HEK293 (cell line): ENCODE measurements around the gene USP3.
A peak's percentile ranks its signal among the peaks of the same experiment; 100 is the strongest.

Source experiments
- MEIS1 ChIP-seq: sonication (generic); formaldehyde crosslinking; IDR thresholded peaks from 2 replicates; pipeline ENCODE4 v1.8.1; 2022; ENCODE audit warnings: missing genetic modification reagents, mild to moderate bottlenecking, borderline replicate concordance
- YY2 ChIP-seq: fragments of 450-650 bp; formaldehyde crosslinking; IDR thresholded peaks from 2 replicates; pipeline ENCODE4 v1.5.1; 2016; ENCODE audit warnings: missing biosample characterization, missing genetic modification characterization
- ZNF214 ChIP-seq: fragments of 450-650 bp; formaldehyde crosslinking; IDR thresholded peaks from 2 replicates; pipeline ENCODE4 v1.5.1; 2017; ENCODE audit warnings: missing biosample characterization, mild to moderate bottlenecking, missing genetic modification characterization, borderline replicate concordance
- ZNF239 ChIP-seq: fragments of 450-650 bp; formaldehyde crosslinking; IDR thresholded peaks from 2 replicates; pipeline ENCODE4 v1.5.1; 2016; ENCODE audit warnings: missing biosample characterization, missing genetic modification characterization
- ZNF350 ChIP-seq: fragments of 450-650 bp; formaldehyde crosslinking; IDR thresholded peaks from 2 replicates; pipeline ENCODE4 v1.5.0; 2017; ENCODE audit warnings: missing biosample characterization, mild to moderate bottlenecking, missing genetic modification characterization
- ZNF394 ChIP-seq: fragments of 450-650 bp; formaldehyde crosslinking; IDR thresholded peaks from 2 replicates; pipeline ENCODE4 v1.5.1; 2016; ENCODE audit warnings: missing biosample characterization, missing genetic modification characterization, mild to moderate bottlenecking, moderate library complexity, borderline replicate concordance
- ZNF560 ChIP-seq: fragments of 450-650 bp; formaldehyde crosslinking; IDR thresholded peaks from 2 replicates; pipeline ENCODE4 v1.5.1; 2017; ENCODE audit warnings: missing biosample characterization, missing genetic modification characterization, borderline replicate concordance
- ZNF596 ChIP-seq: fragments of 450-650 bp; IDR thresholded peaks from 2 replicates; pipeline ENCODE4 v1.5.0; 2018; ENCODE audit warnings: missing biosample characterization, mild to moderate bottlenecking, missing genetic modification characterization, moderate library complexity
- ZNF624 ChIP-seq: fragments of 450-650 bp; formaldehyde crosslinking; IDR thresholded peaks from 2 replicates; pipeline ENCODE4 v1.5.1; 2017; ENCODE audit warnings: missing biosample characterization, missing genetic modification characterization
- ZNF747 ChIP-seq: fragments of 450-650 bp; formaldehyde crosslinking; IDR thresholded peaks from 2 replicates; pipeline ENCODE4 v1.5.1; 2016; ENCODE audit warnings: missing biosample characterization, missing genetic modification characterization
- ZNF843 ChIP-seq: fragments of 450-650 bp; formaldehyde crosslinking; IDR thresholded peaks from 2 replicates; pipeline ENCODE4 v1.5.1; 2016; ENCODE audit warnings: missing biosample characterization, missing genetic modification characterization
- TF ChIP-seq, protein P1 (sequence below): fragments of 450-650 bp; formaldehyde crosslinking; IDR thresholded peaks from 2 replicates; pipeline ENCODE4 v1.5.1; 2016; ENCODE audit warnings: missing biosample characterization, missing genetic modification characterization
- TF ChIP-seq, protein P2 (sequence below): fragments of 450-650 bp; formaldehyde crosslinking; IDR thresholded peaks from 2 replicates; pipeline ENCODE4 v1.5.1; 2016; ENCODE audit warnings: missing biosample characterization, missing genetic modification characterization, borderline replicate concordance
- TF ChIP-seq, protein P3 (sequence below): fragments of 450-650 bp; formaldehyde crosslinking; IDR thresholded peaks from 2 replicates; pipeline ENCODE4 v1.5.1; 2016; ENCODE audit warnings: missing biosample characterization, missing genetic modification characterization
- TF ChIP-seq, protein P4 (sequence below): sonication (generic); formaldehyde crosslinking; IDR thresholded peaks from 2 replicates; pipeline ENCODE4 v1.8.1; 2022; ENCODE audit warnings: mild to moderate bottlenecking, moderate library complexity, missing genetic modification reagents
- TF ChIP-seq, protein P5 (sequence below): fragments of 450-650 bp; formaldehyde crosslinking; IDR thresholded peaks from 2 replicates; pipeline ENCODE4 v1.5.1; 2017; ENCODE audit warnings: missing biosample characterization, missing genetic modification characterization
- TF ChIP-seq, protein P6 (sequence below): fragments of 450-650 bp; formaldehyde crosslinking; IDR thresholded peaks from 2 replicates; pipeline ENCODE4 v1.5.1; 2016; ENCODE audit warnings: missing biosample characterization, missing genetic modification characterization

USP3 gene

DNA sequence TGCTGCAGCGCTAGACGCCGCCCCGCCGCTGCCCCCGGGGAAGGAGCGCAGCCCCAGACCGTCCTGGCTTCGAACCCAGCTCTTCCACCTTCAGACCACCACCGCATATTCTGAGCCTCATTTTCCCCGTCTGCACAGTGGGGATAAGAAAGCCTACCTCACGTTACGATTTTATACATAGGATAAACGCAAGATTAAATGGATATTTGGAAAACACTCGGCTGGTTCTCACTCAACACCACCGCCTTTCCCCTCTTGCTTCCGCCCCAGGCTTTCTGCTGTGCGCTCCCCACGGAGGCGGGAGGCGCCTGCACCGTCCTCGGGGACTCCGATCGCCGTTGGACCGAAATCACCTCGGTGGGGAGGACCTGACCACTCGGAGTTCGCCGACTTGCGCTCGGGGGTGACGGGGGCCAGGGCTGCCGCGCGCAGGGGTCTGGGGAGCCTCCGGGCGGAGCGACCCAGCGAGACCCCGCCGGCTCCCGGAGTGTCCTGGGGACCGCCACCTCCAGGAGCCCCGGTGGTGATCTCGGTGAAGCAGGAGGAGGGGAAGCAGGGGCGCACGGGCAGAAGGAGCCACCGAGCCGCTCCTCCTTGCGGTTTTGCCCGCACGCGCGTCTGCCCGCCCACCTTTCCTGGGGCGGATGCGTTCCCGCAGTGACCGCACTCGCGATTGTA is 96.8 kb downstream of the USP3 start (continued):
- TF ChIP-seq, protein P1, sequence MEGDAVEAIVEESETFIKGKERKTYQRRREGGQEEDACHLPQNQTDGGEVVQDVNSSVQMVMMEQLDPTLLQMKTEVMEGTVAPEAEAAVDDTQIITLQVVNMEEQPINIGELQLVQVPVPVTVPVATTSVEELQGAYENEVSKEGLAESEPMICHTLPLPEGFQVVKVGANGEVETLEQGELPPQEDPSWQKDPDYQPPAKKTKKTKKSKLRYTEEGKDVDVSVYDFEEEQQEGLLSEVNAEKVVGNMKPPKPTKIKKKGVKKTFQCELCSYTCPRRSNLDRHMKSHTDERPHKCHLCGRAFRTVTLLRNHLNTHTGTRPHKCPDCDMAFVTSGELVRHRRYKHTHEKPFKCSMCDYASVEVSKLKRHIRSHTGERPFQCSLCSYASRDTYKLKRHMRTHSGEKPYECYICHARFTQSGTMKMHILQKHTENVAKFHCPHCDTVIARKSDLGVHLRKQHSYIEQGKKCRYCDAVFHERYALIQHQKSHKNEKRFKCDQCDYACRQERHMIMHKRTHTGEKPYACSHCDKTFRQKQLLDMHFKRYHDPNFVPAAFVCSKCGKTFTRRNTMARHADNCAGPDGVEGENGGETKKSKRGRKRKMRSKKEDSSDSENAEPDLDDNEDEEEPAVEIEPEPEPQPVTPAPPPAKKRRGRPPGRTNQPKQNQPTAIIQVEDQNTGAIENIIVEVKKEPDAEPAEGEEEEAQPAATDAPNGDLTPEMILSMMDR (tag by site-specific recombination) = no peak
- TF ChIP-seq, protein P2, sequence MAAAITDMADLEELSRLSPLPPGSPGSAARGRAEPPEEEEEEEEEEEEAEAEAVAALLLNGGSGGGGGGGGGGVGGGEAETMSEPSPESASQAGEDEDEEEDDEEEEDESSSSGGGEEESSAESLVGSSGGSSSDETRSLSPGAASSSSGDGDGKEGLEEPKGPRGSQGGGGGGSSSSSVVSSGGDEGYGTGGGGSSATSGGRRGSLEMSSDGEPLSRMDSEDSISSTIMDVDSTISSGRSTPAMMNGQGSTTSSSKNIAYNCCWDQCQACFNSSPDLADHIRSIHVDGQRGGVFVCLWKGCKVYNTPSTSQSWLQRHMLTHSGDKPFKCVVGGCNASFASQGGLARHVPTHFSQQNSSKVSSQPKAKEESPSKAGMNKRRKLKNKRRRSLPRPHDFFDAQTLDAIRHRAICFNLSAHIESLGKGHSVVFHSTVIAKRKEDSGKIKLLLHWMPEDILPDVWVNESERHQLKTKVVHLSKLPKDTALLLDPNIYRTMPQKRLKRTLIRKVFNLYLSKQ (tag by site-specific recombination) = no peak
- TF ChIP-seq, protein P3, sequence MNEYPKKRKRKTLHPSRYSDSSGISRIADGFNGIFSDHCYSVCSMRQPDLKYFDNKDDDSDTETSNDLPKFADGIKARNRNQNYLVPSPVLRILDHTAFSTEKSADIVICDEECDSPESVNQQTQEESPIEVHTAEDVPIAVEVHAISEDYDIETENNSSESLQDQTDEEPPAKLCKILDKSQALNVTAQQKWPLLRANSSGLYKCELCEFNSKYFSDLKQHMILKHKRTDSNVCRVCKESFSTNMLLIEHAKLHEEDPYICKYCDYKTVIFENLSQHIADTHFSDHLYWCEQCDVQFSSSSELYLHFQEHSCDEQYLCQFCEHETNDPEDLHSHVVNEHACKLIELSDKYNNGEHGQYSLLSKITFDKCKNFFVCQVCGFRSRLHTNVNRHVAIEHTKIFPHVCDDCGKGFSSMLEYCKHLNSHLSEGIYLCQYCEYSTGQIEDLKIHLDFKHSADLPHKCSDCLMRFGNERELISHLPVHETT (tag by site-specific recombination) = no peak
- TF ChIP-seq, protein P4, sequence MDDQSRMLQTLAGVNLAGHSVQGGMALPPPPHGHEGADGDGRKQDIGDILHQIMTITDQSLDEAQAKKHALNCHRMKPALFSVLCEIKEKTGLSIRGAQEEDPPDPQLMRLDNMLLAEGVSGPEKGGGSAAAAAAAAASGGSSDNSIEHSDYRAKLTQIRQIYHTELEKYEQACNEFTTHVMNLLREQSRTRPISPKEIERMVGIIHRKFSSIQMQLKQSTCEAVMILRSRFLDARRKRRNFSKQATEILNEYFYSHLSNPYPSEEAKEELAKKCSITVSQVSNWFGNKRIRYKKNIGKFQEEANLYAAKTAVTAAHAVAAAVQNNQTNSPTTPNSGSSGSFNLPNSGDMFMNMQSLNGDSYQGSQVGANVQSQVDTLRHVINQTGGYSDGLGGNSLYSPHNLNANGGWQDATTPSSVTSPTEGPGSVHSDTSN (CRISPR knock-in tag) = no peak
- TF ChIP-seq ZNF394 (tag by site-specific recombination) (no peak), ZNF747 (tag by site-specific recombination) (no peak), YY2 (tag by site-specific recombination) (peak; percentile 12; the same call in 1 of the 2 replicates), ZNF350 (tag by site-specific recombination) (no peak), ZNF596 (tag by site-specific recombination) (no peak), ZNF624 (no peak), ZNF560 (tag by site-specific recombination) (no peak), MEIS1 (no peak), ZNF843 (tag by site-specific recombination) (no peak), ZNF239 (no peak), ZNF214 (tag by site-specific recombination) (no peak)
- TF ChIP-seq, protein P5, sequence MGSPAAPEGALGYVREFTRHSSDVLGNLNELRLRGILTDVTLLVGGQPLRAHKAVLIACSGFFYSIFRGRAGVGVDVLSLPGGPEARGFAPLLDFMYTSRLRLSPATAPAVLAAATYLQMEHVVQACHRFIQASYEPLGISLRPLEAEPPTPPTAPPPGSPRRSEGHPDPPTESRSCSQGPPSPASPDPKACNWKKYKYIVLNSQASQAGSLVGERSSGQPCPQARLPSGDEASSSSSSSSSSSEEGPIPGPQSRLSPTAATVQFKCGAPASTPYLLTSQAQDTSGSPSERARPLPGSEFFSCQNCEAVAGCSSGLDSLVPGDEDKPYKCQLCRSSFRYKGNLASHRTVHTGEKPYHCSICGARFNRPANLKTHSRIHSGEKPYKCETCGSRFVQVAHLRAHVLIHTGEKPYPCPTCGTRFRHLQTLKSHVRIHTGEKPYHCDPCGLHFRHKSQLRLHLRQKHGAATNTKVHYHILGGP (tag by site-specific recombination) = no peak
- TF ChIP-seq, protein P6, sequence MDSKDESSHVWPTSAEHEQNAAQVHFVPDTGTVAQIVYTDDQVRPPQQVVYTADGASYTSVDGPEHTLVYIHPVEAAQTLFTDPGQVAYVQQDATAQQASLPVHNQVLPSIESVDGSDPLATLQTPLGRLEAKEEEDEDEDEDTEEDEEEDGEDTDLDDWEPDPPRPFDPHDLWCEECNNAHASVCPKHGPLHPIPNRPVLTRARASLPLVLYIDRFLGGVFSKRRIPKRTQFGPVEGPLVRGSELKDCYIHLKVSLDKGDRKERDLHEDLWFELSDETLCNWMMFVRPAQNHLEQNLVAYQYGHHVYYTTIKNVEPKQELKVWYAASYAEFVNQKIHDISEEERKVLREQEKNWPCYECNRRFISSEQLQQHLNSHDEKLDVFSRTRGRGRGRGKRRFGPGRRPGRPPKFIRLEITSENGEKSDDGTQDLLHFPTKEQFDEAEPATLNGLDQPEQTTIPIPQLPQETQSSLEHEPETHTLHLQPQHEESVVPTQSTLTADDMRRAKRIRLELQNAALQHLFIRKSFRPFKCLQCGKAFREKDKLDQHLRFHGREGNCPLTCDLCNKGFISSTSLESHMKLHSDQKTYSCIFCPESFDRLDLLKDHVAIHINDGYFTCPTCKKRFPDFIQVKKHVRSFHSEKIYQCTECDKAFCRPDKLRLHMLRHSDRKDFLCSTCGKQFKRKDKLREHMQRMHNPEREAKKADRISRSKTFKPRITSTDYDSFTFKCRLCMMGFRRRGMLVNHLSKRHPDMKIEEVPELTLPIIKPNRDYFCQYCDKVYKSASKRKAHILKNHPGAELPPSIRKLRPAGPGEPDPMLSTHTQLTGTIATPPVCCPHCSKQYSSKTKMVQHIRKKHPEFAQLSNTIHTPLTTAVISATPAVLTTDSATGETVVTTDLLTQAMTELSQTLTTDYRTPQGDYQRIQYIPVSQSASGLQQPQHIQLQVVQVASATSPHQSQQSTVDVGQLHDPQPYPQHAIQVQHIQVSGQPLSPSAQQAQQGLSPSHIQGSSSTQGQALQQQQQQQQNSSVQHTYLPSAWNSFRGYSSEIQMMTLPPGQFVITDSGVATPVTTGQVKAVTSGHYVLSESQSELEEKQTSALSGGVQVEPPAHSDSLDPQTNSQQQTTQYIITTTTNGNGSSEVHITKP (tag by site-specific recombination) = peak; percentile 78
